Measurements from ENCODE around the gene TBC1D9.
"Not testable (repeated sequence)": the region's sequence is repeated elsewhere in the genome, so short reads cannot be mapped to it uniquely, and the experiment has no call there.

TBC1D9 gene

DNA sequence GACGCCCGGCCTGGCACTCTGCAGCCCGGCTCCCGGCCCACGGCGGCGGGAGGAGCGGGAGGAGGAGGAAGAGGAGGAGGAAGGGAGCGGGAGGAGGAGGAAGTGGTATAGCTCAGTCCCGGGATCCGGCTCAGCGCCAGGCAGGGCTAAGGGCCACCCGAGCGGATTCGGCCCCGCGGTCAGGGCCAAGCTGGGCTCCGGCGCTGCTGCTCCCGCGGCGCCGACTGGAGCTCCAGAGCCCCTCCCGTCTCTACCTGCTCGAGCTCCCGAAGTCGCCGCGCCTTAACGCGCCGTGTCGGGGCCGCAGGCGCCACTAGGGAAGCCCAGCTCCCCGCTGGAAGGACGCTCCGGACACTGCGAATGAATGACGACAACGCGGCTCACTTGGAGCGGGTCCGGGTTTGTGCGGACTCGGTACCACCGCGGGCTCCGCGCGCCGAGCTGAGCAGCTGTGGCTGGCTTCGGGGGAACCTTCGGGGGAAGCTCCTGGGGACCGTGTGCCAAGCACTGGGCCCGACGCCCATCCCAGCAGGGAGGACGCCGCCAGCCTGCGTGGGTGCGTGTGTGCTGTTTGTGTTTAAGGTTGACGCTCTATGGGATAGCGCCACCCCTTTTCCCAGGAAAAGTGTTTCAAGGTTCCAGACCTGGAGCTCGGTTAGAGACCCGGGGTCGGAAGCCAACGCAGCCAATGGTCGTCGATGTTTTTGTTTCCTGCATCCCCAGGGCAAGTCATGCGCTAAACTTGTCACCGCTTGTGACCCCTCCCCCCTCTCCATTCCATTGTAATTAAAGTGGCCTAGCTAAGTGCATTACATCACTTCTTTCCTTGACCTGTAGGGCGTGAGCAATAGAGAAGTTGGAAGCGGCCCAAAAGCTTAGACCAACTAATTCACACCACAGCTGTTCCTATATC, at the start of gene TBC1D9:
TSS of gene TBC1D9 (minus strand) at position 67 of the 913 bp plus-strand sequence. CDS start 340 bp downstream, outside the sequence.
- DNase-seq = peak; percentile 50

DNA sequence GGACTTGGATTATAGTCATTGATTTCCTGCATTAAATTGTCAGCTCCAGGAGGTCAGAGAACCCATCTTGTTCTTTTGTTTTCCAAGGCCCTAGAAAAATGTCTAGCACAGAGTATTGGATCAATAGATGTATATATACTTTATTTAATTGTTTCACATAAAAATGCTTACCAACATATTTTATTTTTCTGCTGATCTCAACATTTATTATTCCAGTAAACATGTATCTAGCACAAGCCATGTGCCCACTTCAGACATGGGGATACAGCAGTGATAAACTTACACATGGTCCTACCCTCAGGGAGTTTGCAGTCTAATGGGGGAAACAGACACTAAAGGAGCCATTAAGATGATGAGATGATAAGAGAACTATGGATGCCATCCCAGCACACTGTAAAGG, 49.1 kb upstream of the TBC1D9 start:
- no peak for DNase-seq

GRCh38 chr4:140802591-140802990, 46.4 kb upstream of the TBC1D9 start:
- no peak for DNase-seq

DNA sequence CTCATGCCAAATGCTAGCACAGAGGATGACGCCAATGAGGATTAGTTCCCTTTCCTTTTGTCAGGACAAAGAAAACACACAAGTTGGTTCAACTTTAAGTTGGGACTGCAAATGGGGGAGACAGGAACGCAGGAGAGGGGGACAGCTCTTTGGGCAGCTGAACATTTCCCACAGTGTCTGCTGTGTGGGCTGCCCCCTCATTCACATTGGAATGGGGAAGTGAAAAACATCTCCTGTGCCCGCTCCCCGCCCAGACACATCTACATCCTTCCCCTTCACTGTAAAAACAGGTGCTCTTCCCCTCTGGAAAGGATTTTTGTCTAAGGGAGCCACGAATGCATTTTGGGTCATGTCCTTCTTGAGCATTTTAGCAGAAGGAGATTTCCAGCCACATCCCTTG, 44.5 kb upstream of the TBC1D9 start:
- DNase-seq = no peak

- no peak for DNase-seq
These were observed 43.6 kb upstream of the TBC1D9 start for GRCh38 chr4:140799686-140800225.

GRCh38 chr4:140793291-140793690, 37.1 kb upstream of the TBC1D9 start:
- no peak for DNase-seq

GRCh38 chr4:140790765-140791164, 34.6 kb upstream of the TBC1D9 start:
- no peak for DNase-seq

- DNase-seq = no peak
These were observed 34.0 kb upstream of the TBC1D9 start for GRCh38 chr4:140790171-140790570.

GRCh38 chr4:140789759-140790158, 33.6 kb upstream of the TBC1D9 start:
- no peak for DNase-seq

- DNase-seq = not testable (repeated sequence)
These were observed 26.6 kb upstream of the TBC1D9 start for GRCh38 chr4:140782787-140783186.

GRCh38 chr4:140781596-140781995, 25.4 kb upstream of the TBC1D9 start:
- no peak for DNase-seq

- no peak for DNase-seq
These were observed 21.7 kb upstream of the TBC1D9 start for GRCh38 chr4:140777894-140778293.

GRCh38 chr4:140777386-140777785, 21.2 kb upstream of the TBC1D9 start:
- no peak for DNase-seq

DNA sequence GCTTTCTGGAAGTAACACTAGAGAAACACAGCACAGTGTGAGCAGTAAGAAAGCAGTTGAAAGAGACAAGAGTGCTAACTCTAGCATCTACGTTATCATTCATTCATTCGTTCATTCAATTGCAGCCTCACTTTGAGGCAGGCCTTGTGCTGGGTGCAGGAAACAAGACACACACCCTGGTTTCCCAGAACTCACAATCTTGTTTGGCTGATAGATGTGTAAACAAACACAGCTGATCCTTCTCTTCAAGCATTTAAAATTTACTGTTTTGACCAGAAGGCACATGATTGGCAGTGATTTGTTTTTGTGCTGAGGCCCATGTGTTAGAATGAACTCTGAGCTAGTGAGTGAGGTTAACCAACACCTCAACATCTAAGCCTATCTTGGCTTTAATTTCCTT, 20.4 kb upstream of the TBC1D9 start:
- DNase-seq = no peak

DNA sequence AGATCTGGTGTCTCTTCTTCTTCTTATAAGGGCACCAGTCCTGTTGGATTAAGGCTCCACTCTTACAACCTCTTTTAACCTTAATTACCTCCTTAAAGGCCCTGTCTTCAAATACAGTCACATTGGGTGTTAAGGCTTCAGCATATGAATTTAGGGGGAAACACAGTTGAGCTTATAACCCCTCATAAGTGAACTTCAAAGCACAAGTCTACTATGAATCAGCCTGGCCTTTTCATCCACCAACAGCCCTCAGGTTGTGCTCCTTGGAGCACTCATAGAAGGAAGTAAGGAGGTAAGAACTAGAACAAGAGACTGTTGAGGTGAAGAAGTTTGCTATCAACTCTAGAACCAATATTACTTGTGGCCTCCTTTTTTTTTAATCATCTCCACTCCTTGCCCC, 18.8 kb upstream of the TBC1D9 start:
- no peak for DNase-seq

GRCh38 chr4:140774510-140774909, 18.3 kb upstream of the TBC1D9 start:
- DNase-seq = no peak

- DNase-seq = no peak
These were observed 13.0 kb upstream of the TBC1D9 start for GRCh38 chr4:140769209-140769608.

- DNase-seq = no peak
These were observed 8.7 kb upstream of the TBC1D9 start for GRCh38 chr4:140764785-140765392.

DNA sequence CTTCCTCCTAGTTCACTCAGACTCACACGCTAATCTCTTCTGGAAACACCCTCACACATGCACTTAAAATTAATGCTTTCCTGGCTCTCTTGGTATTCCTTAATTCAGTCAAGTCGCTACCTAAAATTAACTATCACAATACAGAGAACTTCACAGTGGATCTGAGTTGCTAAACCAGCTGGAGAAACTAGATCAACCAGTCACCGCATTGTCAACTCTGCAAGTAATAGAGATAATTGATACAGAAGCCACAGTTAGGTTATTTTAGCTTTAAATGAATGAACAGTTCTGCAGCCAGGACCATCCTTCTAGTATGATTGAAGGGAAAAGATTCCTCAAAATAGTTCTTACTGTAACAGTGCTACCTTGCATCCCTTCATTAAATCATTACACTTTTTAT, 6.0 kb upstream of the TBC1D9 start:
- DNase-seq = no peak

- DNase-seq = no peak
These were observed 1.0 kb upstream of the TBC1D9 start for GRCh38 chr4:140757232-140757630.

GRCh38 chr4:140755774-140756318, 339 bp downstream of the TBC1D9 start:
- no peak for DNase-seq

- no peak for DNase-seq
These were observed 1.0 kb downstream of the TBC1D9 start for GRCh38 chr4:140754918-140755773.

DNA sequence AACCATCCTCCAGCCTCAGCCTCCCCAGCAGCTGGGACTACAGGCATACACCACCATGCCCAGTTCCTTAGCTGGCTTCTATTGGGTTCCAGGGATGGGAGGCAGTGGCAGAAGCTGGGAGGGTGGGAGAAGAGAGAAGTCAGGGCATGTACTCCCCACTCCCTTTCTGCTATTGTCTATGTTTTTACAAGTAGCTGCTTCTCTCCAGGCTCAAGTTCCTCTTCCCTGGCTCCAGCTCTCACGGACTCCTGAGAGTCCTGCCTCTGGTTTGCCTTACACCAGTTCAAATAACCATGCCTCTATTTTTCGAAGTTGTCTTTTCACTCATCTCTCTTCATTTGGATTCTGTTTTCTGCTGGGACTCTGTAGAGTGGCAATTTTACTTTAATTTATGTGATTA, 2.9 kb downstream of the TBC1D9 start:
- no peak for DNase-seq
